ENCODE results near the gene CADM2.
"Not testable (repeated sequence)": the region's sequence is repeated elsewhere in the genome, so short reads cannot be mapped to it uniquely, and the experiment has no call there.

CADM2 gene

GRCh38 chr3:85881833-85882393 lies 923.1 kb downstream of the CADM2 start:
- no peak for DNase-seq (ENCODE audit: extremely low read depth in 1 of 2, low read depth in 1 of 2)

GRCh38 chr3:85890043-85890555 lies 931.3 kb downstream of the CADM2 start:
- no peak for DNase-seq (ENCODE audit: extremely low read depth in 1 of 2, low read depth in 1 of 2)

GRCh38 chr3:85903434-85903833 lies 944.6 kb downstream of the CADM2 start:
- no peak for DNase-seq (ENCODE audit: extremely low read depth in 1 of 2, low read depth in 1 of 2)

GRCh38 chr3:85912980-85913379 lies 954.2 kb downstream of the CADM2 start:
- no peak for DNase-seq (ENCODE audit: extremely low read depth in 1 of 2, low read depth in 1 of 2)

DNA sequence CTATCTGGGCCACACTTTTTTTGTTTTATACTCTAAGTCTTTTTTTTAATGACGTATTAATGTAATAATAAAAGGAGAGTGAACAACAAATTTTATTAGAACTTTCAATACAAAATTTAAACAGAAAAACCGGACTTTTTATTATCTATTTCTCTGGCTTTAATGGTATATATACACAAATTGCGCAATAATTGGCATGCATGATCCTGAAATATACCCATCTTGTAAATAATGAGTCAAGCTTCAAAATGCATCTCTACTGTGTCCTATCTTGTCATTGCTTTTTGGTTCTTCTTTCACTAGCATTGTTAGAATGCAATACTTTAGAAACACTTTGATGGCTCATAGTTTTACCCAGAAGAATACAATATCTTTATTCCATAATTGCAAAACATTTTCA lies 963.6 kb downstream of the CADM2 start:
- DNase-seq (ENCODE audit: extremely low read depth in 1 of 2, low read depth in 1 of 2), result no peak

- DNase-seq (ENCODE audit: extremely low read depth in 1 of 2, low read depth in 1 of 2), result no peak
These were observed 971.9 kb downstream of the CADM2 start for GRCh38 chr3:85930718-85931117.

- no peak for DNase-seq (ENCODE audit: extremely low read depth in 1 of 2, low read depth in 1 of 2)
These were observed 974.5 kb downstream of the CADM2 start for GRCh38 chr3:85933326-85933725.

DNA sequence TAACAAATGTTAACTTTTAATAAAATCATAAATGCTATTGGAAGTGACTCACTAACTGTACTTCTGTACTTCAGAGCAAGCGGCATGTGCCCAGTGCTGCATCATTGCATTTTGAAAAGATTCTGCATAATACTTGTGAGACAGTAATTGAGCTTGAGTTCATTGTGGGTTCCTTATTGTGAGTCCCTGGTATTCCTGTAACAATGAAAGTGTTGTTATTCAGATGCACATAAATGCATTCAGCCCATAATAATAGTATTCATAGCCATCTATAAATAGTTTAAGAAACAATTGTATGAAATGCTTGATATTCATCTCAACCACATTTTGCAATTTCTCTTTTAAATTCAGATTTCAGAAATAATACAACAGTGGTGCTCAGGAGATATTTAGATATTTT lies 976.4 kb downstream of the CADM2 start:
- no peak for DNase-seq (ENCODE audit: extremely low read depth in 1 of 2, low read depth in 1 of 2)

- no peak for DNase-seq (ENCODE audit: extremely low read depth in 1 of 2, low read depth in 1 of 2)
These were observed 980.3 kb downstream of the CADM2 start for GRCh38 chr3:85939074-85939482.

- no peak for DNase-seq (ENCODE audit: extremely low read depth in 1 of 2, low read depth in 1 of 2)
These were observed 991.6 kb downstream of the CADM2 start for GRCh38 chr3:85950435-85950834.

- no peak for DNase-seq (ENCODE audit: extremely low read depth in 1 of 2, low read depth in 1 of 2)
These were observed 1002.0 kb downstream of the CADM2 start for GRCh38 chr3:85960793-85961192.

GRCh38 chr3:85977615-85978338 lies 1019.0 kb downstream of the CADM2 start:
- DNase-seq (ENCODE audit: extremely low read depth in 1 of 2, low read depth in 1 of 2), result no peak

DNA sequence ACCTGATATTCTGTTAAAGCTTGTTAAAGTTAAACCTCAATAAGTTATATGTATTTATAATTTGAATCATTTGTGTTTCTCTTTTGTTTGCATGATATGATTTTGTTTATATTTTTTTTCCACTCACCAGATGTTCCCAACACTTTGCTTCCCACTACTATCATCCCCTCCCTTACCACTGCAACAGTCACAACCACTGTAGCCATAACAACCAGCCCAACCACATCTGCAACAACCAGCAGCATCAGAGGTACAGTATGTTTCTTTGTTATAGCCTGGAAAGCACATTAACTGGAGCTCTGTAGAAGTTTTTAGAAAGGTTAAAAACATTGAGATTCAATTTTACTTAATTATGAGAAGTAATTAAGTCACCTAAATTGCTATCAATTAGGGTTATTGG lies 1020.2 kb downstream of the CADM2 start:
- DNase-seq (ENCODE audit: extremely low read depth in 1 of 2, low read depth in 1 of 2), result no peak

DNA sequence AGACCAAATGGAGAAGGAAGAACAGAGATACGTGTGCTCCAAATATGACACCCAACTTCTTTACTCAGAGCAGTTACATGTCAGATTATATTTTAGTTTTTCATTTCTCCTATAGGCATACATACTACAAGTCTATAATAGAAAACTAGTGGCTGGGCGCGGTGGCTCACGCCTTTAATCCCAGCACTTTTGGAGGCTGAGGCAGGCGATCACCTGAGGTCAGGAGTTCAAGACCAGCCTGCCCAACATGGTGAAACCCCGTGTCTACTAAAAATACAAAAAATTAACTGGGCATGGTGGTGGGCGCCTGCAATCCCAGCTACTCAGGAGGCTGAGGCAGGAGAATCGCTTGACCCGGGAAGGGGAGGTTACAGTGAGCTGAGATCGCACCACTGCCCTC lies 1030.8 kb downstream of the CADM2 start:
- DNase-seq (ENCODE audit: extremely low read depth in 1 of 2, low read depth in 1 of 2), result not testable (repeated sequence)

- DNase-seq (ENCODE audit: extremely low read depth in 1 of 2, low read depth in 1 of 2), result no peak
These were observed 1070.8 kb downstream of the CADM2 start for GRCh38 chr3:86029590-86029989.

GRCh38 chr3:86037916-86038315 lies 1079.1 kb downstream of the CADM2 start:
- DNase-seq (ENCODE audit: extremely low read depth in 1 of 2, low read depth in 1 of 2), result no peak

- no peak for DNase-seq (ENCODE audit: extremely low read depth in 1 of 2, low read depth in 1 of 2)
These were observed 1087.8 kb downstream of the CADM2 start for GRCh38 chr3:86046436-86047136.

- no peak for DNase-seq (ENCODE audit: extremely low read depth in 1 of 2, low read depth in 1 of 2)
These were observed 1088.4 kb downstream of the CADM2 start for GRCh38 chr3:86047161-86047560.

DNA sequence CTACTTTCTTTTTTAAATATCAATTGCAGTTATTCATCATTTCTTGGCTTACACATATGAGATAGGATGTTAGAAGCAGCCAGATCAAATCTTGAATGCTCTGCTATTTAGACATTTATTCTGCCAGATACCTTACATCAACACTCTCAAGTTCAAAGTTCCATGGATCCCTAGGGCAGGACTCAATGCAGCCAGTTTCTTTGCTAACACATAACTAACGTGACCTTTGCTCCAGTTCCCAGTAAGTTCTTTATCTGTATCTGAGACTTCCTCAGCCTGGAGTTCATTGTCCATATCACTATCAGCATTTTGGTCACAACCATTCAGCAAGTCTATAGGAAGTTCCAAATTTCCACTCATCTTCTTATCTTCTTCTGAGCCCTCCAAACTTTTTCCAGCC lies 1092.3 kb downstream of the CADM2 start:
- DNase-seq (ENCODE audit: extremely low read depth in 1 of 2, low read depth in 1 of 2), result no peak

DNA sequence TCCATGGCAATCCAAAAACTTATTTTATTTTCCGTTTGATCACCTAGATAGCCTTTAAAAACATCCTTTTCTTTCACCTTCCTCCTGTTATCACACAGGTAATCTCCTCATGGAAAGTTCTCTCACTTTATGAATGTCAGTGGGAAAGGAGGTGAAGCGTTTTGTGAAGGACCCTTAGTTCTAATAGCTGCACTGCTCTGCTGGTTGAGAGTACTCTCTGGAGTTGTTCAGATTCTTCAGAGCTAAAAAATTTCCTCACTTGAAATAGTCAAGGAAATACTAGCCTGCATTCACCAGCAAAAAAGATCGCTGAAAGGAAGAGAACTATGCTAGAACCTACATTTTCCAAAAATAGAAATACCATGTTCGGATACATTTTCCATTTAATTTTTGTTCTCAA lies 1097.2 kb downstream of the CADM2 start:
- DNase-seq (ENCODE audit: extremely low read depth in 1 of 2, low read depth in 1 of 2), result no peak

GRCh38 chr3:86056962-86057361 lies 1098.2 kb downstream of the CADM2 start:
- no peak for DNase-seq (ENCODE audit: extremely low read depth in 1 of 2, low read depth in 1 of 2)

DNA sequence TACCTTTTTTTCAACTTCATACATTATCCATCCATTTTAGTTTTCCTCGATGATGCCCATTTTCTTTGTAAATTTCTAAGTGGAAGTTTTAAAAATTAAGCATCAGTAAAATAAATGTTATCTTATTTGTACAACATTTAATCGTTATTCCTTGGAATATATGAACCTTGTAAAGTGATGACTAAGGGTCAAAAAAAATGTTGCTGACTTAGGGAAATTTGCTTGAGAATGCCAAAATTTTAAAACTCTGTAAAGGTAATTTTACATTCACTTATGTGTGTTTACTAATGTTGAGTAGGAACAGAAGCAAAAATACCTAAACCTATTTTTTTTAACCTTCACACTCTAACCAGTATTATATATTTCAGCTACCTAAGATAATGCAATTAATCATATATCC lies 1115.0 kb downstream of the CADM2 start:
- DNase-seq (ENCODE audit: extremely low read depth in 1 of 2, low read depth in 1 of 2), result no peak

Measured in activated CD8-positive, alpha-beta memory T cell treated with anti-CD3 and anti-CD28 coated beads for 1 hour (primary cell).